ENCODE measurements around the gene ATG101.

DNA sequence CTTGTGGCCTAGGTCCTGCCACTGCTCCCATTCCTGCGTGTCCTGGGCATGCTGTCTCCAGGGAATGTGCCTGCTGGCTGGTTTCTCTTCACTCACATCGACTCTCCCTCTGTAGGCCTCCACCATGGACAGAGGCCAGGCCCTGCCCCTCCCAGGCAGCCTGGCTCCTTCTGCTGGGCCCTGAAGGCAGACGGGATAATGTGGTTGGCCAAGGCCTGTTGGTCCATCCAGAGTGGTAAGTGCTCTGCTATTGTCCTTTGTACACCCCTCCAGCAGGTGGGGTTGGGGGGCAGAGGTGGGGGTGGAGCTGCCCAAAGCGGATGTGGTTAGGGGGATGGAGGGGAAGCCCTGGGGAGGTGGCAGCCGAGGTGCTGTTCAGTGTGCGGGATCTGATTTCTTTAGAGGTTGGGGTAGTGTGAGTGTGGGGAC is 28.1 kb upstream of the ATG101 start:
- TF ChIP-seq, protein P1, sequence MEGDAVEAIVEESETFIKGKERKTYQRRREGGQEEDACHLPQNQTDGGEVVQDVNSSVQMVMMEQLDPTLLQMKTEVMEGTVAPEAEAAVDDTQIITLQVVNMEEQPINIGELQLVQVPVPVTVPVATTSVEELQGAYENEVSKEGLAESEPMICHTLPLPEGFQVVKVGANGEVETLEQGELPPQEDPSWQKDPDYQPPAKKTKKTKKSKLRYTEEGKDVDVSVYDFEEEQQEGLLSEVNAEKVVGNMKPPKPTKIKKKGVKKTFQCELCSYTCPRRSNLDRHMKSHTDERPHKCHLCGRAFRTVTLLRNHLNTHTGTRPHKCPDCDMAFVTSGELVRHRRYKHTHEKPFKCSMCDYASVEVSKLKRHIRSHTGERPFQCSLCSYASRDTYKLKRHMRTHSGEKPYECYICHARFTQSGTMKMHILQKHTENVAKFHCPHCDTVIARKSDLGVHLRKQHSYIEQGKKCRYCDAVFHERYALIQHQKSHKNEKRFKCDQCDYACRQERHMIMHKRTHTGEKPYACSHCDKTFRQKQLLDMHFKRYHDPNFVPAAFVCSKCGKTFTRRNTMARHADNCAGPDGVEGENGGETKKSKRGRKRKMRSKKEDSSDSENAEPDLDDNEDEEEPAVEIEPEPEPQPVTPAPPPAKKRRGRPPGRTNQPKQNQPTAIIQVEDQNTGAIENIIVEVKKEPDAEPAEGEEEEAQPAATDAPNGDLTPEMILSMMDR (IDR thresholded peaks at IDR 0.05; ENCODE audit: poor library complexity, severe bottlenecking), result no peak
- TF ChIP-seq EZH2 (IDR thresholded peaks at IDR 0.05; ENCODE audit: borderline replicate concordance, insufficient read depth, low read length, poor library complexity, severe bottlenecking), result no peak
- TF ChIP-seq MXI1 (conservative IDR thresholded peaks at IDR 0.05; ENCODE audit: poor library complexity, severe bottlenecking), result no peak
- no peak for TF ChIP-seq TAF1 (IDR thresholded peaks at IDR 0.05; ENCODE audit: low read depth)
- TF ChIP-seq SMC3 (conservative IDR thresholded peaks at IDR 0.05; ENCODE audit: poor library complexity), result no peak
- TF ChIP-seq RAD21 (conservative IDR thresholded peaks at IDR 0.05), result no peak
- TF ChIP-seq POLR2AphosphoS5 (IDR thresholded peaks at IDR 0.05), result no peak

All from neural cell (in vitro differentiated cells).